Duodenal mucosa (tissue), 2 donors: ENCODE measurements around the gene CFAP47.
"Not testable (repeated sequence)": the region's sequence is repeated elsewhere in the genome, so short reads cannot be mapped to it uniquely, and the experiment has no call there.

Experiments used
- H3K27ac ChIP-seq: one replicate; pipeline ENCODE4 v1.7.0; 2013; ENCODE audit warnings: low read depth, low read length
- H3K27me3 ChIP-seq, 2 donors: one replicate each; pipeline ENCODE4 v1.7.0; 2013; ENCODE audit warnings: low read length in 2 of 2, control low read depth in 1 of 2; ENCODE audit not compliant: insufficient read depth in 2 of 2, control insufficient read depth in 1 of 2
- H3K36me3 ChIP-seq, 2 donors: one replicate each; pipeline ENCODE4 v1.7.0; 2013; ENCODE audit warnings: low read length in 2 of 2, control low read depth in 1 of 2; ENCODE audit not compliant: insufficient read depth in 2 of 2, control insufficient read depth in 1 of 2
- H3K4me1 ChIP-seq, 2 donors: one replicate each; pipeline ENCODE4 v1.7.0; 2013; ENCODE audit warnings: low read length in 2 of 2, control low read depth in 1 of 2; ENCODE audit not compliant: insufficient read depth in 2 of 2, control insufficient read depth in 1 of 2
- H3K4me3 ChIP-seq, 2 donors: one replicate each; pipeline ENCODE4 v1.7.0; 2013; ENCODE audit warnings: low read length in 2 of 2, low read depth in 1 of 2
- H3K9ac ChIP-seq, 2 donors: one replicate each; pipeline ENCODE4 v1.7.0; 2013; ENCODE audit warnings: low read length in 2 of 2, low read depth in 1 of 2
- H3K9me3 ChIP-seq, 2 donors: one replicate each; pipeline ENCODE4 v1.7.0; 2013; ENCODE audit warnings: low read length in 2 of 2, control low read depth in 1 of 2; ENCODE audit not compliant: control insufficient read depth in 1 of 2

Gene CFAP47

DNA sequence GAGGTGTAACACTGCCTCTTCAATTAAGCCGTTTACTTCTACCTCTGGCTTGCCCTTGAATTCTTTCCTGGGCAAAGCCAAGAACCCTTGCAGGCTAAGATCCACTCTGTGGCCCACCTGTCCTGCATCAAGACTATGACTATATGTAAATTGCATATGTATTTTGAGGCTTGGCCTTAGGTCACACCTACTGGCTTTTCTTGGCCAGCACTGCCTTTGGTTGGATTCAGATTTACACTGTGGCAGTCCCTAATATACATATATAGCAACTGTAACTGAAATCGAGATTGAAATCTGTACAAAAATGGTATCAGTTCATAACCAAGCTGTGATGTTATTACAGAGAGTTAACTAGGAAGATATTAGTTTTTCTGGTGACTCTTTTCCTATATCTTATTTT lies 151.5 kb downstream of the CFAP47 start:
- Histone ChIP-seq H3K27ac (no peak overlapping the region), H3K4me1 (no peaks in the 10 kb centered on the region), H3K4me3 (no peak overlapping the region), H3K27me3 (no peaks in the 10 kb centered on the region), H3K9ac (no peak overlapping the region), H3K9me3 (no peaks in the 10 kb centered on the region), H3K36me3 (no peaks in the 10 kb centered on the region)

DNA sequence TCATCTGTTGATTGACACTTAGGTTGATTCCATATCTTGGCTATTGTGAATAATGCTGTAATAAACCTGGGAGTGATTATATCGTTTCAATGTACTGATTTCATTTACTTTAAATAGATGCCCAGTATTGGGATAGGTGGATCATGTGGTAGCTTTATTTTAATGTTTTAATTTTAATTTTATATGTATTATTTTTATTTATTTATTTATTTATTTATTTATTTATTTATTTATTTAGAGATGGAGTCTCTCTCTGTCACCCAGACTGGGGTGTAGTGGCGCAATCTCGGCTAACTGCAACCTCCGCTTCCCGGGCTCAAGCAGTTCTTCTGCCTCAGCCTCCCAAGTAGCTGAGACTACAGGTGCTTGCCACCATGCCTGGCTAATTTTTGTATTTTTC lies 155.5 kb downstream of the CFAP47 start:
- not testable (repeated sequence) for H3K9me3 ChIP-seq, H3K27me3 ChIP-seq, H3K4me1 ChIP-seq, H3K4me3 ChIP-seq, H3K27ac ChIP-seq, H3K9ac ChIP-seq, H3K36me3 ChIP-seq

DNA sequence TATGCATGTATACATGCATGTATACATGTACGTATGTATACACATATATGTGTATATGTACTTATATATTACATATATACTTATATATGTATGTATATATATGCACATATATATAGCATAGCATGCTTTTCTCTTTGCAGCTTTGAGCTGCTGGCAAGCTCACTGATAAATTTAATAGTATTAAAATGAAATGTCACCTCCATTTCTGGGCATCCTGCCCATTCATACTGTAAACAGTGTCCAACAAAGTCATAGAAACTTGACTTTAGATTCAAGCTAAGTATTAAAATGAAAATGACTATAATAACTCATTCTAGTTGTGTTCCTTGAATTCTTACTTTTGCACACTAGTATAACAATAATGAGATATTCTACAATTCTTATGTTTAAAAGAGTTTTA lies 163.7 kb downstream of the CFAP47 start:
- H3K36me3 ChIP-seq = no peaks in the 10 kb centered on the region
- no peaks in the 10 kb centered on the region for H3K4me1 ChIP-seq
- H3K27ac ChIP-seq = no peak overlapping the region
- no peaks in the 10 kb centered on the region for H3K9me3 ChIP-seq
- no peak overlapping the region for H3K9ac ChIP-seq
- no peaks in the 10 kb centered on the region for H3K27me3 ChIP-seq
- no peak overlapping the region for H3K4me3 ChIP-seq

DNA sequence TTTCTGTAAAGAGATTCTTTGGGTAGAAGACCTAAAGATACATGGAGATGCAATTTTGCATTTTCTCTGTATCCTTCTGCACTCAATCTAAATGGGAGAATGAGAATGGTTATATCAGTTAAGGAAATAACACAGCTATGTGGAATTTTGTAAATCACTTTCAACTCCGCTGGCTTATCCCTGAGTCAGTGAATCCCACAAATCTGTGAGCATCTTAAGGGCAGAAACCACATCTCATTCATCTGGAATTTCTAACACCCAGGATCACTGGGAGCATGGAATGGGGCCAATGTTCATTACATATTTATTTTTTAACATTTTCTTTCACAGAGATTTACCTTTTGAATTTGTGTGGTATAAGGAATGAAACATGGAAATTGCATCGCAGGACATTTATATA lies 167.8 kb downstream of the CFAP47 start:
- no peaks in the 10 kb centered on the region for H3K36me3 ChIP-seq
- no peaks in the 10 kb centered on the region for H3K4me1 ChIP-seq
- no peaks in the 10 kb centered on the region for H3K9me3 ChIP-seq
- H3K9ac ChIP-seq = no peak overlapping the region
- H3K27ac ChIP-seq = no peak overlapping the region
- H3K27me3 ChIP-seq = no peaks in the 10 kb centered on the region
- H3K4me3 ChIP-seq = no peak overlapping the region

DNA sequence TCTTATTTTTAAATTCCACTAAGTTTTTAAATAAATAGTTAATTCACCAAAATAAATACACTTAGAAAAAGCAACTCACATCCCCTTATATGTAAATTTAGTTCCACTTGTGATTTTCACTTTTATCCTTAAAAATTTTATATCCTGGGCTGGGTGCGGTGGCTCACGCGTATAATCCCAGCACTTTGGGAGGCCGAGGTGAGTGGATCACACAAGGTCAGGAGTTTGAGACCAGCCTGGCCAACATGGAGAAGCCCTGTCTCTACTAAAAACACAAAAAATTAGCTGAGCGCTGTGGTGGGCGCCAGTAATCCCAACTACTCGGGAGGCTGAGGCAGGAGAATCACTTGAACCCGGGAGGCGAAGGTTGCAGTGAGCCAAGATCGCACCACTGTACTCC lies 169.4 kb downstream of the CFAP47 start:
- not testable (repeated sequence) for H3K27ac ChIP-seq, H3K4me3 ChIP-seq, H3K27me3 ChIP-seq, H3K4me1 ChIP-seq, H3K9ac ChIP-seq, H3K36me3 ChIP-seq, H3K9me3 ChIP-seq

DNA sequence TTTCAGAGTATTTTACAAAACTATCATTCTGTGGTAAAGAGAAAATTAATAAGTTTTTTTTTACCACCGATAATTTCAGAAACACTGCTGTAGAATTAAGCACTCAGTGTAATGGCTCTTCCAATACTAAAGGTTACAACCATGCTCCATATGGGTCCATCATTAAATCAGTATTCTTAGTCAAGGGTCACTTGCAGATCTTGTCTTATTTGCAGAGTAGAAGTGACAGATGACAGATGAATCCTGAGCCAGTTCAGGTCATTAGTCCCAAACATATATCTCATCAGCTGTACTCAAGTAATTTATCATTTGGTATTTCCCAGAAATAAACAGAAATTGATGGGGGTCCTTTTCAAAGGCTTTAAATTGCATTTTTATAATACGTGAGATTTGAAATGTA lies 182.9 kb downstream of the CFAP47 start:
- Histone ChIP-seq H3K27me3 (no peaks in the 10 kb centered on the region), H3K4me1 (no peaks in the 10 kb centered on the region), H3K9me3 (no peaks in the 10 kb centered on the region), H3K36me3 (no peaks in the 10 kb centered on the region), H3K9ac (no peak overlapping the region), H3K4me3 (no peak overlapping the region), H3K27ac (no peak overlapping the region)

DNA sequence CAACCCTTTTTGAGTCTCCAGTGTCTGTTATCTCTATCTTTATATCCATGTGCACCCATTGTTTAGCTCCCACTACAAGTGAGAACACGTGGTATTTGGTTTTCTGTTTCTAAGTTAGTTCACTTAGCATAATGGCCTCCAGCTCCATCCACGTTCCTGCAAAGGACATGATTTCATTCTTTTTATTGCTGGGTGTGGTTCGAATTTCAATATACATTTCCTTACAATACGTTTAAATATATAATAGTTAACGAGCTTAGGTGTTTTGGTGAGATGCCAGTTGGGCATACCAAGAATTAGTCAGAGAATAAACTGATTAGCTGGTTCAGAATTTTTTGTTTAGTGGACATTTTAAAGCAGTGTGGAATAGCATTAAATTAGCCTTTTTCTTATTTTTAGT lies 196.7 kb downstream of the CFAP47 start:
- Histone ChIP-seq H3K4me1 (no peaks in the 10 kb centered on the region), H3K9me3 (no peaks in the 10 kb centered on the region), H3K9ac (no peak overlapping the region), H3K27ac (no peak overlapping the region), H3K4me3 (no peak overlapping the region), H3K27me3 (no peaks in the 10 kb centered on the region), H3K36me3 (no peaks in the 10 kb centered on the region)

DNA sequence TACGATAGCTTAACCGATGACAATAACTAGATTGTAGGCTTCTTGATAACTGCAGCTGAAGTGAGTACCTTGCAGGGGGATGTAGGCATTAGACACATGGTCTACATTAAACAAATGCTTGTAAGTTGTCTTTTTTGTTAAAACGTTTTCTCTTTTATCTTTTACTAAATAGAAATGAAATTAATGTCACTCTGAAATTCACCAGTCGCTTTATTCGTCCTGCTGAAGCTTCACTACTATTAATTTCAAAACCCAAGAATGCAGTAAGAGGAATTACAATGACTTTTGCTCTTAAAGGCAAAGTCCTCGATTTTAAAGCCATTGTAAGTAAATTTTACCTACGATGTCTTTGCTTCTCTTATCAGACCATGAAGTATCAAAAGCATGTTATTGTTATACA lies 239.7 kb downstream of the CFAP47 start:
- H3K4me3 ChIP-seq = no peak overlapping the region
- no peaks in the 10 kb centered on the region for H3K4me1 ChIP-seq
- no peaks in the 10 kb centered on the region for H3K27me3 ChIP-seq

DNA sequence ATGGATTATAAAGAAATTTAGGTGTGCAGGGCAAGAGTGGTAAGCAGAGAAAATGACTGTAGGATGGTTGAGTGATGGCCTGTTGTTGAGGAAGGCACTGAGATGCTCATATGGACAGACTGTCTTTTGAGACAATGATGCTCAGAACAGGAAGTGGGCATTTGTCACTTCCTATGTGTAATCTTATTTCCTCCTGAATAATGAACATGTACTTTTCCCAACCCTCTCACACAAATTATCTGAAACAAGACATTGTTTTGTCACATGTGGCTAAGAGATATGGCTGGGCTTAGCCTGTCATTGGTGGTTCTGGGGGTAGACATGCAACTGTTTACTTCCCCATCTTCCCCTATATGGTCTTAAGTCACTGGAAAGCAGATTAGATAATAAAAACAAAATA lies 240.5 kb downstream of the CFAP47 start:
- H3K27ac ChIP-seq = no peak overlapping the region
- no peaks in the 10 kb centered on the region for H3K9me3 ChIP-seq
- H3K4me3 ChIP-seq = no peak overlapping the region
- no peaks in the 10 kb centered on the region for H3K36me3 ChIP-seq
- no peak overlapping the region for H3K9ac ChIP-seq
- no peaks in the 10 kb centered on the region for H3K4me1 ChIP-seq
- no peaks in the 10 kb centered on the region for H3K27me3 ChIP-seq

More for the DNA sequence above, 239.7 kb downstream of the CFAP47 start:
- H3K9me3 ChIP-seq = no peaks in the 10 kb centered on the region
- H3K36me3 ChIP-seq = no peaks in the 10 kb centered on the region
- H3K9ac ChIP-seq = no peak overlapping the region
- H3K27ac ChIP-seq = no peak overlapping the region

DNA sequence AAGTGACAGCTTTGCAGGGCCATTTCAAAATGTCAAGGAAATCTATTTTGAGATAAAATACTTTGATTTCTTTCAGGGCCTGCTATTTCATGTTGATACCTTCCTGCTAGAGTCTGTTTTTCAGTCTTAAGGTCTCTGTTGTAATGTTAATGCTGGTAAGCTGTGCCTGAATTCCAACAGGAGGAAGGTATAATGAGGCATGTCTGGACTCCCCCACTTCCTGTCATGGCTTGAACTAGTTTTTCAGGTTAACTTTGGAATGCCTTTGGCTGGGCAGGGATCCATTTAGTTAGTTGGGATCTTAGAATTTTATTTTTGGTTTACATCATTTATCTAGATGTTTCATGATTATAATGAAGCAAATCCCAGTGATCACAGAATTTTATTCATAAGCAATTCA lies 279.0 kb downstream of the CFAP47 start:
- Histone ChIP-seq H3K4me3 (no peak overlapping the region), H3K9ac (no peak overlapping the region), H3K4me1 (no peaks in the 10 kb centered on the region), H3K9me3 (no peaks in the 10 kb centered on the region), H3K36me3 (no peaks in the 10 kb centered on the region), H3K27me3 (no peaks in the 10 kb centered on the region), H3K27ac (no peak overlapping the region)

DNA sequence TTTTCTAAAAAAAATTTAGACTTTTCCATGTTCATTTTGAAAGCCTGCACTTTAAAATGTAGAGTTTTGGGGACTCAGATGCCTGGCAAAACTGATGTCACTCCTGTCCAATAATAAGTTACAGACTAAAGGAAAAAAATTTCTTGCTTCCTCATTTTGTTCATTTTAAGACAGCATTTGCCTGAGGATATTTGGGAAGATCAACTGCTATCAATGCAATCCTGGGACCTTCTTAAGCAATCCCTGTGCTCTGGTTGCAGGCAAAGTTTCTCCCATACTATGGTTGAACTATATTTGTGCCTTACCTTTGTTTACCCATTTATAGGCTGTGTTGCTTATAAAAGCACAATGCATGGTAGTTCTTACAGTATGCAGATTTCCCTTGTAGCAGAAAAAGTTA lies 280.4 kb downstream of the CFAP47 start:
- Histone ChIP-seq H3K27me3 (no peaks in the 10 kb centered on the region), H3K4me1 (no peaks in the 10 kb centered on the region), H3K4me3 (no peak overlapping the region), H3K9ac (no peak overlapping the region), H3K27ac (no peak overlapping the region), H3K9me3 (no peaks in the 10 kb centered on the region), H3K36me3 (no peaks in the 10 kb centered on the region)
